Dermis blood vessel endothelial cell (primary cell): ENCODE results near the gene CRYGS. TPM values are rescaled to one million over a fixed set of nuclear protein-coding genes. Genes with fewer than 3 reads are reported as not detected.
A peak's percentile ranks its signal among the peaks of the same experiment; 100 is the strongest.
"Not testable (repeated sequence)": the region's sequence is repeated elsewhere in the genome, so short reads cannot be mapped to it uniquely, and the experiment has no call there.

ENCODE experiments used
- DNase-seq: peaks from one replicate; pipeline ENCODE4 v3.0.0; 2010
- total RNA-seq: library from RNA; depleted of rRNA; stranded (reverse); fragments of >200 nt; gene quantifications from 2 replicates; pipeline ENCODE4 v1.2.3, GENCODE V29; 2014

CRYGS gene
- total RNA-seq, 1 donor from 2014 or later = 2.4 TPM

GRCh38 chr3:186552408-186553031 is 8.3 kb upstream of the CRYGS start:
- DNase-seq = no peak

- no peak for DNase-seq
Measured at GRCh38 chr3:186551387-186551786, 7.2 kb upstream of the CRYGS start.

DNA sequence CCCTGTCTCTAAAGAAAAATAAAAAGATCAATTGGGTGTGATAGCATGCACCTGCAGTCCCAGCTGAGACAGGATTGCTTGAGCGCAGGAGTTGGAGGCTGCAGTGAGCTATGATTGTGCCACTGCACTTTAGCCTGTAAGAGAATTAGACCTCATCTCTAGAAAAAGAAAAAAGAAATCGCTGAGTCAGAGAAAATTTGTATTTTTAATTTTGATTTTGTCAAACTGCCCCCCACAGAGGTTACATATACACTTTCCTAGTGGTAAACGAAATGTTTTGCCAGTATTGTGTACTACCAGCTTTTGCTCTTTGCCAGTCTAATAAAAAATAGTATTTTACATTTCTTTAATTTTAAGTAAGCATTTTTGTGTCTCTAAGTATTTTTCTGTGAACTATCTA is 5.3 kb upstream of the CRYGS start:
- no peak for DNase-seq

GRCh38 chr3:186540835-186541226 is 3.3 kb downstream of the CRYGS start:
- DNase-seq = no peak

DNA sequence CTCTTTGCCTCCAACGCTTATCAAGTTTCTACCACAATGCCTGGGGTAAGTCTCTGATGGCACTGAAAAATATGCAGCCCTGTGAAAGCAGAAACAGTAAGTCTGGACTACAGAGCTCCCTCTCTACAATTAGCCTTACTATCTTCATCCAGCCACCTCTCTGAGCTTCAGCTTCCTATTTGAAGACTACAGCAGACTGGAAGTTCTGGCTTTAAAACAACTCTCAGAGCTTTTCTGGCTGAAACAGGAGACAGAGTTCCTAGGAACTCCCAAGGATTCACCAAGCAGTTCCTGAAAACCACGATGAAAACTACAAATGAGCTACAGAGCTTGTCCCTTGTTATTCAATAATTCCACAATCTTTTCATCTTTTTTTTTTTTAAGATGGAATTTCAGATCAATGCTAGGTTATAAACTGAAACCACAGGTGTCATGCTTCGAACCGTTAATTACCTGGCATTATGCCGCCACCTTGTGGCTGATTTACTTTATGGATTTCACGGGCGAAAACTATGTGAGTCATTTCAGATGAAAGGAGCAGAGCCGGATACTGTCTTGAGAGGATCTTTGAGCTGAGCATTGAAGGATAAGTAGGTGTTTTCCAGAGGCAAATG is 3.9 kb downstream of the CRYGS start:
- DNase-seq = peak; percentile 85

DNA sequence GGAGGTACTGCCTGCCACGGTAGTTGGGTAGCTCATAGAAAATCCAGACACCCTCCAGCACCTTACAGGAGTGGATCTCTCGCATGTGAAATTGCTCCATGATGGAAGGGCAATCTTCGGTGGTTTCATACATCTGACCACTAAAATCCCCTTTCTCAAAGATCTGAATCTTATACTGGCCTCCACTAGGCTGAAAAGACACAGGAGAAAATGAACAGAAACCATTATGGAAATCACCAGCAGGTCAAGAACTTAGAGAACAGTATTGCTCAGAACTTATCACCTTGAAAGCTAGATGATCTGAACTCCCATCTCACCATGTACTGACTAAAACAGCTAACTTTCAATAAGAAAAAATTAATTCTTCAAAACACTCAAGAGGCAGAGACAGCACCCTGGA is 5.4 kb downstream of the CRYGS start:
- DNase-seq = no peak

DNA sequence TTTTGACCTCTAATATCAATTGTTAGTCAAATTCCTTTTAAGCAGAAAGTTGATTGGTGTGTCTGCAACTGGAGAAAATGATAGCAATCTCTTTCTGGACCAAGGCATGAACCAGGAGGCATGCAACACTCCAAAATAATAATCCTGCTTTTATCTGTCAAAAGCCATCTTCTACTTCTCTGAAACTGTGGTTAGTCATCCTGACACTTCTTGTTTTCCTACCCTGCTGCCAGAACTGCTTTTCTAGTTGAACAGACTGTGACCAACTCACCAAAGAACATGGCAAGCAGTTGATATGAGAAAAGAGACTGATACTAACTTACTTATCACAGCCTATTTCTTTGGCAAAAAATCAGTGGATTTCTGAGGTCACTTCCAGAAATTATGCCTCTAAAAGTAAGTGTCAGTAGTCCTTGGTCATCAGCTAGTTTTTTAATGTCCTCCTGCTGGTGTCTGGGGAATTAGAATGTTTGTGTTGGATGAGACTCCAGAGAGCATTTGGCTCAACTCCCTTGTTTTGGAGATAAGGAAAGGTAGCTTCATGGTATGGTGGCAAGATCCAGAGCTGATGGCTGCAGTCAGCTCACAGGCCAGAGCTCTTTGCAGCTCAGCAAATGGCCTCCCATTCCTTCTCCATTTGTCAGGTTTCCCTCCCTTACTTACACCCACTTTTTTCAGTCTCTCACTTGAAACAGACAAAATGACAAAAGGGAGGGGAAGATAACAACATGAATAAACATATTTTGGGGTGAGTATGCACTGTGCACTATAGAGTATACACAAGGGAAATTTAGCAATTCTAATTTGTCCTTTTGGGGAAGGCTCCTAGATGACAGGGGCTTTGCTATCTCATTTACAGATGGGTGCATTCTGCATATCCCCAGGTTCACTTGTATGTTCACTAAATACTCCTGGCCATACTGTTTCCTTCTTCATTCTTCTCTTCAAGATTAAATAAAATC is 7.0 kb downstream of the CRYGS start:
- no peak for DNase-seq

DNA sequence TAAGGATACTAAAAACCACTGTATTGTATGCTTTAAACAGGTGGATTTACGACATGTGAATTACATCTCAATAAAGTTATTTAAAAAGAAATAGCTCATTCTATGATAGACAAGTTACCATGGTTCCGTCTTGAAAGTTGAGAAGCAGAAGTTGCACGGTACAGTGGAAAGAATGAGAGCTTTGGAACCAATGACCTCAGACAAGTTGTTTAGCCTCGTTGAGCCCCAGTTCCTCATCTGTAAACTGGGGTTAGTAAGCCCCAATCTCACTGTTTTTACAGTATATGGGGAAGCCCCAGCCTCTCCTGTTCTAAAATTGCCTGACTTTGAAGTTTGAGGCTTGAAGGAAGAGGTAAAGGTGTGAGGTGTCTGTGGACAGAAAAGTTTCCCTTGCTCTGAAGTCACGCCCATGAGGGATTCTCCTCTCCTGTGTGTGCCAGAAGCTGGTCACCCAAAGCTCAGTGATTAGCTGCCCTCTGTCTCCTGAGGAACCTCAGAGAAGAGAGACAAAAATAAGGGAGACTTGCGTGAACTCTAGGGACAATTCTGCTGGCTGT is 10.0 kb downstream of the CRYGS start:
- no peak for DNase-seq

DNA sequence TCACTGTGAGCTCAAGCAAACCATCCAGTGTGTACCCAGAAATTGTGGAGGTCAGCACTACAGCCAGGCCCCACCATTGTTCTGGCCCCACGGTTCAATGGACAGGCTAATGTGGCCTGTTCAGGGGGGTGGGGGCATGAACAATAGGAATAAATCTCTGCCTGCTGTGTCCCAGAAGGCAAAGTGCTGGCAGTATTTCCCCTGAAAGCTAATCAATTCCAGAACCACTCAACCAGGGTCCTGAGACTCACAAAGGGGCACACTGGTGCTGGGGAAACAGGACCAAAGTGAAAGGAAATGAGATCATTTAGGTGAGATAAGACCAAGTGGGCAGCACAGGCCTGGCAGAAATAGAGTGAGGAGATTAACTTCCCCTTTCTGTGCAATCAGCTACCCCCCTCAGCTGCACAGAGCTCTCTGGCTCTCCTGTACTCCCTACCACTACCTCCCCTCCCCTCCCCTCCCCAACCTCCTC is 11.5 kb downstream of the CRYGS start:
- DNase-seq = no peak

DNA sequence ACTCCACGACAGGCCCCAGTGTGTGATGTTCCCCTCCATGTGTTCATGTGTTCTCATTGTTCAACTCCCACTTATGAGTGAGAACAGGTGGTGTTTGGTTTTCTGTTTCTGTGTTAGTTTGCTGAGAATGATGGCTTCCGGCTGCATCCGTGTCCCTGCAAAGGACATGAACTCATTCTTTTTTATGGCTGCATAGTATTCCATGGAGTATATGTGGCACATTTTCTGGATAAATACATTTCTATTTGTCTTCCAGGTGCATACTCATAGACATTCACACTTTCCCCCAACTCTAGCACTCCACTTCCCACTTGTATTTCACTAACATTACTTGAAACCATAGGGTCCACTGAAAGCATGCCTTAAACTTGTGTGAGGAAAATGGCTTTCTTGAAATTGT is 12.5 kb downstream of the CRYGS start:
- not testable (repeated sequence) for DNase-seq

DNA sequence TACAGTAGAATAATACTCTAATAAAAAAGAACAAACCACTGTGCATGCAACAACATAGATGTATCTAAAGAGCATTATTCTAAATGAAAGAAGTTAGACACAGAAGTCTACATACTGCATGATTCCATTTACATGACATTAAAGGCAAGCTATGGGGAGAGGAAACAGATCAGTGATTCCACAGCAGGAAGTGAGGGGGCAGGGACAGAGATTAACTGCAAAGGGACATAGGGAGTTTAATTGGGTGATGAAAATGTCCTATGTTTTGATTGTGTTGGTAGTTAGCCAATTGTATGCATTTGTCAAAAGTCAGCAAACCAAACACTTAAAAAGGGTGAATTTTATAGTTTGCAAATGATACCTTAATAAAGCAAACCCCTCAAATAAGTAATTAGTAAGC is 13.8 kb downstream of the CRYGS start:
- DNase-seq = no peak

DNA sequence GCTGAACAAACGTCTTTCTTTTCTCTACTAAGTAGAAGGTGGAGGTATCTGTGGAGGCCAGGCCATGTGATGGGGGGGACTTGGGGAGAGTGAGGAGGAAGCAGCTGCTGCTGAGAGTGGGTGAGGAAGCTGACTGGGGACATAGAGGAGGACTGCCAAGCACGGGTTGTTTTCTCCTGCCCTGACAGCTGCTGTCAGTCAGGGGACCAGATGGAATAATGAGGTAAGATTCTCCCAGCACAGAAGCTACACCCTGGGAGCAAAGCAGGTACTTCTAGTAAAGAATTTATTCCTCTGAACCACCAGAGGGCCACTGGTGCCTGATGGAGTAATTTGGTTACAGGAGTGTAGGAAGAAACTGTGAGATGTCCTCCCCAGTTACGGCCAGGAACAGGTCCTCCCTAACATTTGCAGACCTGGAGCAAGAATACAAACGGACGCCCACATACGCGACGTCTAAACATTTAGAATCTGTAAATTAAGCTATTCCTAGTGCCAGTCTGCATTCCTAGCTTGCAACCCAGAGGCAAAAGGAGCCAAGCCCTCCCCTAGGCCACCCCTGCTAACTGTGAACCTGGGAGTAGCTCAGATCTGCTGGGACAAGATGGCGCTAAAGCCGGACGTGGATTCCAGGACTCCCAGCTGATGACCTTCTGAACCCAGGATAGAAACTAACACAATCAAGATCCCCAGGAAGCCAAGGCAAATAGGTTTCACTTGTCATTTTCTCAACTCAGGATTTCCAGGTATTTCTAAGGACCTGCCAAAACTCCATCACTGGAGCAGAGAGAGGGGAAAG is 14.8 kb downstream of the CRYGS start:
- DNase-seq = no peak

- no peak for DNase-seq
Measured at GRCh38 chr3:186526256-186526606, 17.9 kb downstream of the CRYGS start.

DNA sequence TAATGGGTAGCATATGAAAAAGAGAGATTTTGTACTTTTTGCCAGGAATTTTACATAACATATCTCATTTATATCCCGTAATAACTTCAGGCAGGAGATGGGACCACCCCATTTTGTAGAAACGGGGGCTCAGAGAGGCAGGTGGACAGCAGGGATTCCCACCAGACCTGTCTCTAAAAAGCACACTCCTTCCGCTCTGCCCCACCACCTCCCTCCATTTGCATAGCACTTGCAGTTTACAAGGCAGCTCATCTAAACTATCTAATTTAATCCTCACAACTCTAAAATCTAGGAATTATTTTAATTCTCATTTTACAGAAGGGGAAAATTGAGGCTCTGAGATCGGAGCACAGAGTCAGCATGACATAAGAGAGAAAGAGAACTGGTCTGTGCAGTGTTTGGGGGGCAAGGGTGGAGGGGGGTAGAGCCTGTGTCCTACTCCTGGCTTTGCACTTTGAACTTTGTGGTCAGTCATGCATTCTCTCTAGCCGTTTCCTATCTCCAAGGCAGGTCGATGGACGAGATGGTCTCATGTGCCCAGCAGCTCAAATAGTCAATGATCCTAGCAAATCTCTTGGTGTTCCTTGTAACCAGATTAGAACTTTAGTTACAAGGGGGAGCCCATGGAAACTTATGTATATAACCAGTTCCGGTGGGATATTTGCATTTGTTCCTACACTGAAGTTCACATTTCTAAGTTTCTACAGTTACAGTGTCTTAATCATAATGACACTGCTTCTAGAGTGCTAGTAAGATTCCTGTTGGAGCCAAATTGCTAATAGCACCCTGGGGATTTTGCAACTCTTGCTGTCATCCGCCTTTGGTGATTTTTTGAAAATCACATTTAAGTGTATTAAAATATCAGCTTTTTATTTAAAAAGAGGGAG is 18.6 kb downstream of the CRYGS start:
- DNase-seq = no peak

GRCh38 chr3:186524616-186525015 is 19.6 kb downstream of the CRYGS start:
- no peak for DNase-seq

GRCh38 chr3:186523434-186523833 is 20.7 kb downstream of the CRYGS start:
- DNase-seq = no peak

- DNase-seq = no peak
Measured at GRCh38 chr3:186523022-186523421, 21.2 kb downstream of the CRYGS start.

DNA sequence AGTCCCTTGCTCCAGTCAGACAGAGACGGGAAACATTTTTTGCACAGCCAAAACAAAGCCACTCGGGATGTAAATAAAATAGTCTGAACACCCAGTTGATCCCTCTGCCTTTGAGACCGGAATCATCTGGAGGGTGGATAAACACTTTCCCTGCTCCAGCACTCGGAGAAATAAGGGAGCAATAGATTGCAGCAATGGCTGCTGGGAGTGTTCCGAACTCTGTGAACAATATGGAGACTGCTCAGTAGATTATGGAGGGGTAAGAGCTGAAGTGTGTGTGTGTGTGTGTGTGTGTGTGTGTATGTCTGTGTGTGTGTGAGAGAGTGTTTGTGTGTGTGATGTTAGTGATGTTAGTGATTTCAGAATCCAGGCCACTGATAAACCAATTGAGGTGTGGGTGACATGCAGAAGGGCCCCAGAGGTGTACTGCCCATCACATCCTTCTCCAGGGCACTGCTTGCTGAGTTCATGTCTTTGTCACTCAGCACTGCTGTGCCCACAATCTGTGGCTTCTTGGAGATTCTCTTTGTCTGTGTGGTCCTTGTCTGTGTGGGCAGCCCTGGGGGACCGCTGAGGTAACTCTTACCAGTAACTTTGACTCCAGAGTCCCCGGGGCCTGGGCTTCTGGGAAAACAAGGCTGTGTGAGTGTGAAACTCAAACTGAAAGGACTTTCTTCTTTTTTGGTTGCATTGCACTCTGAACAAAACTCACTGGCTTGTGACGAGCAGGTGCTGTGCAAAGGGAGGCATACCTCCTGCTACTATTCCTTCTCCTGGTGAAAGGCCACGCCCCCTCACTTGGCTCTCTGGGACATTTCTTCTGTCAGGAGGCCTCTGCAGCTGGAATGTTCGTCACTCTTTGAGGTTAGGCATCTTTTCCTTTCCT is 23.0 kb downstream of the CRYGS start:
- no peak for DNase-seq

GRCh38 chr3:186520431-186520830 is 23.7 kb downstream of the CRYGS start:
- DNase-seq = no peak

DNA sequence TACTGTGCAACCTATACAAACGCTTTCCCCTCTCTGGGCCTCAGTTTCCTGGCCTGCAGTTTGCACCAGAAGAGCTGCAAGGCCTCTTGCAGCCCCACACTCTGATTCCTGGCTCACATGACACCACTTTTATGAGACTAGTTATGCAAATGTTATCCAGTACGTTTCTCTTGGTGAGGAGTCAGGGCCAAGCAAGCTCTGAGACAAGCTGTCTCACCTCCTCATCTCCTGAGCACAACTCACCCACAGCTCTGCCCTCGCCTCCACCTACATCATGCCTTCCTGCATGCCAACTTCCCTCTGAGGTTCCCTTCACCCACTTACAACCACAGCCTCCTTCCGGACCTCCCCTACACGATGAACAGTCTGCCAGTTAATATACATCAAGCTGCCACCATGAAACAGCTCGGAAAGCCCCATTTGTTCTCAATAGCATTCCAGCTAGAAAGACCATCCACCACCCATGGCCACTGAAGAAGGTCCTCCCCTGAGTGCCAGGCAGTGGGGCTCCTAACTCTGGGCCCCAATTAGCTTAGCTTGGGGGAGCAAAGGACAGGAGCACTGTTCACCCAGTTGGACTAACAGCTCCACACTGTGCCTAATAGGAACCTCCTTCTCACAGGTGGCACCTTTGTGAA is 25.0 kb downstream of the CRYGS start:
- DNase-seq = no peak
